Stomach smooth muscle (tissue), 2 donors: ENCODE data around the gene LRRC37A3.
"Not testable (repeated sequence)": the region's sequence is repeated elsewhere in the genome, so short reads cannot be mapped to it uniquely, and the experiment has no call there.

ENCODE experiments used
- H3K27ac ChIP-seq: one replicate; pipeline ENCODE4 v1.7.0; 2013; ENCODE audit warnings: mild to moderate bottlenecking, low read length, inconsistent platforms
- H3K27me3 ChIP-seq, 2 donors: one replicate each; pipeline ENCODE4 v1.7.0; 2013; ENCODE audit warnings: low read length in 2 of 2; ENCODE audit not compliant: insufficient read depth in 2 of 2, control insufficient read depth in 1 of 2
- H3K36me3 ChIP-seq, 2 donors: one replicate each; pipeline ENCODE4 v1.7.0; 2013; ENCODE audit warnings: low read length in 2 of 2; ENCODE audit not compliant: control insufficient read depth in 2 of 2, insufficient read depth in 2 of 2
- H3K4me1 ChIP-seq: one replicate; pipeline ENCODE4 v1.7.0; 2013; ENCODE audit warnings: low read length; ENCODE audit not compliant: control insufficient read depth, insufficient read depth
- H3K4me3 ChIP-seq, 2 donors: one replicate each; pipeline ENCODE4 v1.7.0; 2013; ENCODE audit warnings: low read length in 2 of 2
- H3K9ac ChIP-seq, 2 donors: one replicate each; pipeline ENCODE4 v1.7.0; 2013; ENCODE audit warnings: low read length in 2 of 2, mild to moderate bottlenecking in 1 of 2
- H3K9me3 ChIP-seq, 2 donors: one replicate each; pipeline ENCODE4 v1.7.0; 2013; ENCODE audit warnings: low read length in 2 of 2; ENCODE audit not compliant: control insufficient read depth in 2 of 2
- donor health status: healthy.
- donor health status: Pancreatic carcinoma.

Gene LRRC37A3

GRCh38 chr17:64919289-64920025, at the start of gene LRRC37A3:
TSS of gene LRRC37A3 (minus strand) at chr17:64919478. CDS start at chr17:64897257, 22,221 bp downstream.
- H3K9ac ChIP-seq: peak within 1 kb of the TSS; percentile 60 to 75
- H3K27ac ChIP-seq: peak within 1 kb of the TSS; percentile 74
- H3K9me3 ChIP-seq, H3K27me3 ChIP-seq, H3K36me3 ChIP-seq, H3K4me1 ChIP-seq: not testable (repeated sequence)
- peak within 1 kb of the TSS; percentile 70 to 73 for H3K4me3 ChIP-seq

- Histone ChIP-seq H3K9ac (peak overlapping the region; percentile 19 to 21), H3K27ac (peak overlapping the region; percentile 53), H3K4me3 (peak overlapping the region in 1 of 2 donors; percentile 40)
- not testable (repeated sequence) for H3K27me3 ChIP-seq, H3K9me3 ChIP-seq, H3K4me1 ChIP-seq, H3K36me3 ChIP-seq
Measured at GRCh38 chr17:64965873-64966287, 46.6 kb upstream of the LRRC37A3 start.

- H3K9me3 ChIP-seq, H3K4me1 ChIP-seq, H3K27me3 ChIP-seq, H3K36me3 ChIP-seq, H3K9ac ChIP-seq: not testable (repeated sequence)
- Histone ChIP-seq H3K4me3 (peak overlapping the region; percentile 9 to 40), H3K27ac (peak overlapping the region; percentile 53)
Measured at GRCh38 chr17:64965256-64965872, 46.1 kb upstream of the LRRC37A3 start.

- Histone ChIP-seq H3K4me3 (peak overlapping the region; percentile 9 to 40), H3K36me3 (no peaks in the 10 kb centered on the region), H3K27me3 (no peaks in the 10 kb centered on the region), H3K4me1 (peaks cover 6% of the 10 kb centered on the region), H3K9ac (no peak overlapping the region), H3K27ac (peak overlapping the region; percentile 53), H3K9me3 (no peaks in the 10 kb centered on the region)
Measured at GRCh38 chr17:64964796-64965195, 45.5 kb upstream of the LRRC37A3 start.

GRCh38 chr17:64963814-64964213, 44.5 kb upstream of the LRRC37A3 start:
- H3K4me1 ChIP-seq, H3K9ac ChIP-seq, H3K27ac ChIP-seq, H3K27me3 ChIP-seq, H3K9me3 ChIP-seq, H3K4me3 ChIP-seq, H3K36me3 ChIP-seq: not testable (repeated sequence)

- not testable (repeated sequence) for H3K9me3 ChIP-seq, H3K27me3 ChIP-seq, H3K4me1 ChIP-seq, H3K36me3 ChIP-seq
- H3K27ac ChIP-seq: peak overlapping the region; percentile 4
- H3K4me3 ChIP-seq: peak overlapping the region; percentile 54 to 56
- H3K9ac ChIP-seq: peak overlapping the region; percentile 39 to 52
Measured at GRCh38 chr17:64961563-64962378, 42.5 kb upstream of the LRRC37A3 start.

- no peaks in the 10 kb centered on the region for H3K9me3 ChIP-seq
- H3K4me1 ChIP-seq: no peaks in the 10 kb centered on the region
- H3K27me3 ChIP-seq: no peaks in the 10 kb centered on the region
- no peak overlapping the region for H3K9ac ChIP-seq
- no peak overlapping the region for H3K4me3 ChIP-seq
- no peaks in the 10 kb centered on the region for H3K36me3 ChIP-seq
- no peak overlapping the region for H3K27ac ChIP-seq
Measured at GRCh38 chr17:64951877-64952276, 32.6 kb upstream of the LRRC37A3 start.

- no peak overlapping the region for H3K27ac ChIP-seq
- no peak overlapping the region for H3K4me3 ChIP-seq
- no peaks in the 10 kb centered on the region for H3K4me1 ChIP-seq
- H3K9ac ChIP-seq: no peak overlapping the region
- H3K27me3 ChIP-seq: no peaks in the 10 kb centered on the region
- H3K9me3 ChIP-seq: no peaks in the 10 kb centered on the region
- no peaks in the 10 kb centered on the region for H3K36me3 ChIP-seq
Measured at GRCh38 chr17:64950871-64951270, 31.6 kb upstream of the LRRC37A3 start.

- H3K36me3 ChIP-seq: peaks cover 0 to 2% of the 10 kb centered on the region in 2 donors
- no peaks in the 10 kb centered on the region for H3K4me1 ChIP-seq
- H3K9me3 ChIP-seq: no peaks in the 10 kb centered on the region
- no peak overlapping the region for H3K27ac ChIP-seq
- H3K27me3 ChIP-seq: no peaks in the 10 kb centered on the region
- H3K4me3 ChIP-seq: no peak overlapping the region
- H3K9ac ChIP-seq: no peak overlapping the region
Measured at GRCh38 chr17:64947152-64947551, 27.9 kb upstream of the LRRC37A3 start.

- Histone ChIP-seq H3K27me3 (no peaks in the 10 kb centered on the region), H3K36me3 (peaks cover 0 to 2% of the 10 kb centered on the region in 2 donors), H3K9me3 (no peaks in the 10 kb centered on the region), H3K4me3 (no peak overlapping the region), H3K4me1 (no peaks in the 10 kb centered on the region), H3K9ac (no peak overlapping the region), H3K27ac (no peak overlapping the region)
Measured at GRCh38 chr17:64941761-64942160, 22.5 kb upstream of the LRRC37A3 start.
